ENCODE results near the gene SPR. TPM values are rescaled to one million over a fixed set of nuclear protein-coding genes. Genes with fewer than 3 reads are reported as not detected.

The SPR gene
- total RNA-seq, 3 donors from 2014 or later = 7.7 to 11.2 (median 8.5) TPM

GRCh38 chr2:72940361-72940760, 53.2 kb downstream of the SPR start:
- Mint-ChIP-seq H3K27me3 (ENCODE audit: low read depth) (peaks cover 10% of the 10 kb centered on the region), H3K4me1 (ENCODE audit: low read depth) (no peaks in the 10 kb centered on the region), H3K4me3 (no peak overlapping the region), H3K9me3 (no peaks in the 10 kb centered on the region), H3K36me3 (ENCODE audit: insufficient read depth) (no peaks in the 10 kb centered on the region)
- DNase-seq (no peak), ATAC-seq (no peak)

- no peak for DNase-seq
- no peak overlapping the region for H3K4me3 Mint-ChIP-seq
- ATAC-seq = no peak
- H3K9me3 Mint-ChIP-seq = no peaks in the 10 kb centered on the region
- no peaks in the 10 kb centered on the region for H3K36me3 Mint-ChIP-seq (ENCODE audit: insufficient read depth)
- no peaks in the 10 kb centered on the region for H3K4me1 Mint-ChIP-seq (ENCODE audit: low read depth)
- H3K27me3 Mint-ChIP-seq (ENCODE audit: low read depth) = peaks cover 9% of the 10 kb centered on the region
Observed at GRCh38 chr2:72940786-72941185, 53.6 kb downstream of the SPR start.

Other genes with a start within 250 kb of the SPR start
- 1 to 10 TPM; 6.5 to 7.3 (median 6.8) TPM for gene EXOC6B, start 61.4 kb upstream of the SPR start, total RNA-seq
- gene EMX1, start 30.1 kb downstream of the SPR start, total RNA-seq = under 1 TPM in 1 of 3 donors, not detected in 2; 0.08 TPM
- gene SFXN5, start 184.3 kb downstream of the SPR start, total RNA-seq = 1 to 10 TPM; 5.2 to 7.3 (median 5.3) TPM
- gene RAB11FIP5, start 225.5 kb downstream of the SPR start, total RNA-seq = 1 to 10 TPM; 4.6 to 5.1 (median 5.0) TPM